SH-SY5Y (cell line): ENCODE data around the gene CD163L1.

Experiments used
- GATA2 ChIP-seq: IDR thresholded peaks from 2 replicates; pipeline ENCODE4 v1.6.1; 2011; ENCODE audit warnings: mild to moderate bottlenecking, low read depth, low read length
- GATA3 ChIP-seq: IDR thresholded peaks from 2 replicates; pipeline ENCODE4 v1.6.1; 2011; ENCODE audit warnings: low read depth, mild to moderate bottlenecking, low read length, moderate library complexity

GRCh38 chr12:7411343-7411742 is 32.6 kb downstream of the CD163L1 start:
- TF ChIP-seq GATA2 (no peak), GATA3 (no peak)
